GM18951 (cell line): ENCODE data around the gene KRT86.

Experiments used
- POLR2A ChIP-seq: IDR thresholded peaks from 4 replicates; pipeline ENCODE4 v1.6.1; 2011; ENCODE audit warnings: mild to moderate bottlenecking; ENCODE audit not compliant: insufficient read length, insufficient read depth; ENCODE audit errors: extremely low read depth
- in situ Hi-C: fragments of 300-500 bp; cut with MboI; formaldehyde crosslinking; loops from one replicate; pipeline ENCODE4 v1.12.0; 2022; ENCODE audit warnings: low sequenced_read_pairs, mixed read lengths, inconsistent platforms; ENCODE audit not compliant: unreplicated experiment

Gene KRT86

GRCh38 chr12:52350021-52350620 lies 75.7 kb downstream of the KRT86 start:
- in situ Hi-C loops = no loop called here
- no peak for TF ChIP-seq POLR2A

GRCh38 chr12:52350786-52351185 lies 76.3 kb downstream of the KRT86 start:
- TF ChIP-seq POLR2A = no peak
- in situ Hi-C loops = no loop called here

GRCh38 chr12:52351196-52352059 lies 77.0 kb downstream of the KRT86 start:
- in situ Hi-C loops = no loop called here

GRCh38 chr12:52352951-52353350 lies 78.5 kb downstream of the KRT86 start:
- in situ Hi-C loops = no loop called here

More at GRCh38 chr12:52351196-52352059, 77.0 kb downstream of the KRT86 start:
- TF ChIP-seq POLR2A = no peak

GRCh38 chr12:52353766-52354165 lies 79.3 kb downstream of the KRT86 start:
- in situ Hi-C loops = no loop called here
- no peak for TF ChIP-seq POLR2A

More at GRCh38 chr12:52352951-52353350, 78.5 kb downstream of the KRT86 start:
- TF ChIP-seq POLR2A = no peak

- in situ Hi-C loops = no loop called here
- no peak for TF ChIP-seq POLR2A
Observed at GRCh38 chr12:52354200-52354599, 79.8 kb downstream of the KRT86 start.

GRCh38 chr12:52355176-52355575 lies 80.7 kb downstream of the KRT86 start:
- in situ Hi-C loops = no loop called here
- TF ChIP-seq POLR2A = no peak

- in situ Hi-C loops = no loop called here
- no peak for TF ChIP-seq POLR2A
Observed at GRCh38 chr12:52356031-52356761, 81.8 kb downstream of the KRT86 start.

GRCh38 chr12:52356762-52357580 lies 82.5 kb downstream of the KRT86 start:
- in situ Hi-C loops = no loop called here
- TF ChIP-seq POLR2A = no peak
